ENCODE measurements around the gene SHISA3. TPM values are rescaled to one million over a fixed set of nuclear protein-coding genes. Genes with fewer than 3 reads are reported as not detected.

SHISA3 gene
- total and polyA plus RNA-seq, 2 of the 8 experiments (the other 6 are each of a cell fraction or from before 2014, with no cell fraction given): 2.0 to 9.3 TPM

GRCh38 chr4:42410446-42410845, 13.2 kb downstream of the SHISA3 start:
- no peak overlapping the region for H2BK120ac ChIP-seq (replicated peaks; ENCODE audit: low read depth, low read length)
- H3K36me3 ChIP-seq (ENCODE audit: control insufficient read depth in 2 of 4, insufficient read depth in 4 of 4, low read length in 3 of 4): no peaks in the 10 kb centered on the region
- 76% methylated on average over 3 of the region's 3 CpGs; no CpG with 5 or more reads in 1 of the 2 experiments for WGBS, 2 experiments (ENCODE audit: extremely low coverage in 1 of 2, insufficient coverage in 1 of 2, insufficient read length in 1 of 2, insufficient replicate concordance in 2 of 2, low coverage in 1 of 2, low lambda C conversion rate in 2 of 2, missing lambda C conversion rate in 1 of 2)
- H3K23me2 ChIP-seq (ENCODE audit: low read depth, low read length): no peaks in the 10 kb centered on the region
- H3K14ac ChIP-seq (ENCODE audit: insufficient read length): no peak overlapping the region
- no peak overlapping the region for H2BK15ac ChIP-seq (ENCODE audit: low read length)
- H3K79me1 ChIP-seq (ENCODE audit: low read depth, low read length): no peaks in the 10 kb centered on the region
- peaks cover 0 to 4% (median 0%) of the 10 kb centered on the region in 4 experiments; a peak in 1 of 7 replicates for H3K4me1 ChIP-seq (replicated peaks in 1 of 4; ENCODE audit: control insufficient read depth in 3 of 4, insufficient read depth in 4 of 4, low read length in 3 of 4)
- no peak overlapping the region for H3K18ac ChIP-seq (ENCODE audit: extremely low read depth, low read length)
- H2BK20ac ChIP-seq (ENCODE audit: low read length): no peak overlapping the region
- H3K4me3 ChIP-seq (ENCODE audit: extremely low read depth in 1 of 4, insufficient read depth in 2 of 4, low read depth in 3 of 4, low read length in 4 of 4): no peak overlapping the region
- no peak overlapping the region for H3K27ac ChIP-seq (ENCODE audit: low read depth, low read length)
- POLR2A ChIA-PET (ENCODE audit: partially characterized antibody): no interaction called here
- no peak overlapping the region for H3K56ac ChIP-seq (replicated peaks; ENCODE audit: insufficient read length, low read depth, low read length)
- CTCF ChIA-PET (ENCODE audit: partially characterized antibody): interaction anchor here (0.9 to 1.4 kb wide), 4 partner anchors 9 to 220 kb away, joined by 3 to 6 read pairs (median 3); no protein-coding TSS in a partner anchor
- DNase-seq (ENCODE audit: low read depth in 1 of 2, low spot score in 2 of 2) (no peak), FAIRE-seq (no peak)
- H3K9ac ChIP-seq (replicated peaks in 1 of 4; ENCODE audit: extremely low read depth in 1 of 4, low read depth in 3 of 4, low read length in 3 of 4): no peak overlapping the region
- no peak overlapping the region for H3K4ac ChIP-seq (replicated peaks; ENCODE audit: insufficient read length, low read depth, low read length)
- H4K5ac ChIP-seq (ENCODE audit: insufficient read length, low read depth, low read length): no peak overlapping the region
- H2BK5ac ChIP-seq (ENCODE audit: low read depth, low read length): no peak overlapping the region
- H4K20me1 ChIP-seq (replicated peaks in 1 of 2; ENCODE audit: control insufficient read depth in 1 of 2, insufficient read depth in 2 of 2, low read length in 2 of 2): no peaks in the 10 kb centered on the region
- H3K79me2 ChIP-seq (ENCODE audit: control insufficient read depth in 1 of 2, insufficient read depth in 2 of 2, low read length in 2 of 2): no peaks in the 10 kb centered on the region
- H3K9me3 ChIP-seq (ENCODE audit: insufficient read depth in 2 of 2, low read depth in 1 of 2, low read length in 1 of 2): no peaks in the 10 kb centered on the region
- H2AK5ac ChIP-seq (ENCODE audit: low read depth, low read length): no peak overlapping the region
- H3K23ac ChIP-seq (ENCODE audit: insufficient read length): no peak overlapping the region
- H3K27me3 ChIP-seq (replicated peaks in 1 of 4; ENCODE audit: control insufficient read depth in 3 of 4, extremely low read depth in 1 of 4, insufficient read depth in 3 of 4, low read length in 3 of 4): no peaks in the 10 kb centered on the region
- TF ChIP-seq RNF2 (IDR thresholded peaks at IDR 0.05; ENCODE audit: borderline replicate concordance, low read depth, low read length, missing control alignments, poor library complexity, severe bottlenecking): no peak
- no peak for TF ChIP-seq RAD21 (IDR thresholded peaks at IDR 0.05 in 1 of 2, conservative IDR thresholded peaks at IDR 0.05 in 1 of 2; ENCODE audit: low read depth in 2 of 2, low read length in 2 of 2)
- TF ChIP-seq SP1 (IDR thresholded peaks at IDR 0.05; ENCODE audit: low read depth, low read length): no peak
- TF ChIP-seq RXRA (IDR thresholded peaks at IDR 0.05; ENCODE audit: insufficient read depth, low read depth, low read length): no peak
- TF ChIP-seq POLR2A (IDR thresholded peaks at IDR 0.05; ENCODE audit: control extremely low read depth in 1 of 2, low read depth in 2 of 2, low read length in 2 of 2): no peak
- TF ChIP-seq EGR1 (IDR thresholded peaks at IDR 0.05; ENCODE audit: borderline replicate concordance, low read depth, low read length): no peak
- TF ChIP-seq ASH2L (IDR thresholded peaks at IDR 0.05; ENCODE audit: low read length): no peak
- TF ChIP-seq MAX (IDR thresholded peaks at IDR 0.05): no peak
- TF ChIP-seq SP4 (IDR thresholded peaks at IDR 0.05; ENCODE audit: low read length): no peak
- H4K91ac ChIP-seq (replicated peaks; ENCODE audit: insufficient read length, low read length): no peak overlapping the region
- H2BK12ac ChIP-seq (ENCODE audit: low read depth, low read length): no peak overlapping the region
- no peak overlapping the region for H2AFZ ChIP-seq (ENCODE audit: low read length)
- no peak overlapping the region for H3K4me2 ChIP-seq (ENCODE audit: insufficient read depth in 1 of 2, low read depth in 2 of 2, low read length in 2 of 2)
- H4K8ac ChIP-seq (ENCODE audit: extremely low read depth, insufficient read depth, low read length): no peak overlapping the region
